ENCODE results near the gene GPR108.

GPR108 gene

DNA sequence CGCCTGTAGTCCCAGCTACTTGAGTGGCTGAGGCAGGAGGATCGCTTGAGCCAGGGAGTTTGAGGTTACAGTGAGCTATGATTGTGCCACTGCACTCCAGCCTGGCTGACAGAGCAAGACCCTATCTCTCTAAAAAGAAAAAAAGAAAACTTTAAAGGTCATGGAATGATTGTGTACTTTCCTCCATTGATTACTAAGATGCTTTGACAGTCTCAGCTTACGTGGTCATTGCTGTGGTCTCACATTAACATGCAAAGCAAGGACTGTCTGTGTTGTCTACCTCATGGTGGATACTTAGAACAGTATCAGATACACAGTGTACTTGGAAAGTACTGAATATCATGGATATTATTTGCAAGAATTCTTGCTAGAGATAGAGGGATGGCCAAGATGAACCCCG is 53.4 kb downstream of the GPR108 start:
- H3K36me3 ChIP-seq (ENCODE audit: control insufficient read depth in 2 of 2, insufficient read depth in 2 of 2, low read length in 2 of 2), result peaks cover 0 to 2% of the 10 kb centered on the region in 2 donors
- H3K4me1 ChIP-seq (ENCODE audit: control insufficient read depth in 2 of 2, insufficient read depth in 2 of 2, low read length in 2 of 2), result no peaks in the 10 kb centered on the region
- no peak overlapping the region for H3K9ac ChIP-seq (ENCODE audit: low read depth in 1 of 2, low read length in 2 of 2)
- H3K27me3 ChIP-seq (ENCODE audit: control insufficient read depth in 2 of 2, insufficient read depth in 2 of 2, low read length in 2 of 2), result no peaks in the 10 kb centered on the region
- no peak overlapping the region for H3K27ac ChIP-seq (ENCODE audit: low read depth in 2 of 2, low read length in 2 of 2)
- no peaks in the 10 kb centered on the region for H3K9me3 ChIP-seq (ENCODE audit: control insufficient read depth in 2 of 2, low read length in 2 of 2)
- H3K4me3 ChIP-seq (ENCODE audit: low read length in 2 of 2), result no peak overlapping the region

DNA sequence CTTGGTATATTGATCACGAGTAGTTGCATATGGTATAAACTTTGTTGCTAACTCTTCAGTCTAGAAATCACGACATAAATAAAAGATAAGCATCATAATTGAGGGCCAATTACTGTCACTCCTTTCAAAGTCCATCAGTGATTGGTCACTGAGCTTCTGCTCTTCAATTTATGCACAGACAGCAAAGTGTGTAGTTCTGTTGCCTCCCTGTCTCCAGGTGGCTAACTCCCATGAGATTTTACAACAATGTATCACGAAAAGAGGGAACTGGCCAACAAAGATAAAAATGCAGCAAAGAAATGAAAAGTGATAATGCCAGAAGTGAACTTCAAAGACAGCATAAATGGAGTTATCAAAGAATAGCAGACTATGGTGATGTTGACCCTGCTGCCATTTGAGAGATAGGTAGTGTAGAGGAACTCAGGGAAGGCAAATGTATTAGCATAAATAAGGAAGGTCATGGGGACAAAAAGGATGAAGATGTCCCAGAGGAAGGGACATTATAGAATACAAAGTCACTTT is 54.7 kb downstream of the GPR108 start:
- Histone ChIP-seq H3K9me3 (ENCODE audit: control insufficient read depth in 2 of 2, low read length in 2 of 2) (no peaks in the 10 kb centered on the region), H3K9ac (ENCODE audit: low read depth in 1 of 2, low read length in 2 of 2) (no peak overlapping the region), H3K36me3 (ENCODE audit: control insufficient read depth in 2 of 2, insufficient read depth in 2 of 2, low read length in 2 of 2) (no peaks in the 10 kb centered on the region)

GRCh38 chr19:6680141-6680540 is 57.2 kb downstream of the GPR108 start:
- Histone ChIP-seq H3K4me1 (ENCODE audit: control insufficient read depth in 2 of 2, insufficient read depth in 2 of 2, low read length in 2 of 2) (no peaks in the 10 kb centered on the region), H3K27me3 (ENCODE audit: control insufficient read depth in 2 of 2, insufficient read depth in 2 of 2, low read length in 2 of 2) (no peaks in the 10 kb centered on the region), H3K9me3 (ENCODE audit: control insufficient read depth in 2 of 2, low read length in 2 of 2) (no peaks in the 10 kb centered on the region), H3K36me3 (ENCODE audit: control insufficient read depth in 2 of 2, insufficient read depth in 2 of 2, low read length in 2 of 2) (no peaks in the 10 kb centered on the region), H3K27ac (ENCODE audit: low read depth in 2 of 2, low read length in 2 of 2) (no peak overlapping the region), H3K9ac (ENCODE audit: low read depth in 1 of 2, low read length in 2 of 2) (no peak overlapping the region), H3K4me3 (ENCODE audit: low read length in 2 of 2) (no peak overlapping the region)

More for the DNA sequence above, 54.7 kb downstream of the GPR108 start:
- Histone ChIP-seq H3K4me3 (ENCODE audit: low read length in 2 of 2) (no peak overlapping the region), H3K27ac (ENCODE audit: low read depth in 2 of 2, low read length in 2 of 2) (no peak overlapping the region), H3K27me3 (ENCODE audit: control insufficient read depth in 2 of 2, insufficient read depth in 2 of 2, low read length in 2 of 2) (no peaks in the 10 kb centered on the region), H3K4me1 (ENCODE audit: control insufficient read depth in 2 of 2, insufficient read depth in 2 of 2, low read length in 2 of 2) (no peaks in the 10 kb centered on the region)

Measured in mucosa of rectum (tissue), 2 donors.